Measurements from ENCODE around the gene LTB4R.
"Not testable (repeated sequence)": the region's sequence is repeated elsewhere in the genome, so short reads cannot be mapped to it uniquely, and the experiment has no call there.

The LTB4R gene

DNA sequence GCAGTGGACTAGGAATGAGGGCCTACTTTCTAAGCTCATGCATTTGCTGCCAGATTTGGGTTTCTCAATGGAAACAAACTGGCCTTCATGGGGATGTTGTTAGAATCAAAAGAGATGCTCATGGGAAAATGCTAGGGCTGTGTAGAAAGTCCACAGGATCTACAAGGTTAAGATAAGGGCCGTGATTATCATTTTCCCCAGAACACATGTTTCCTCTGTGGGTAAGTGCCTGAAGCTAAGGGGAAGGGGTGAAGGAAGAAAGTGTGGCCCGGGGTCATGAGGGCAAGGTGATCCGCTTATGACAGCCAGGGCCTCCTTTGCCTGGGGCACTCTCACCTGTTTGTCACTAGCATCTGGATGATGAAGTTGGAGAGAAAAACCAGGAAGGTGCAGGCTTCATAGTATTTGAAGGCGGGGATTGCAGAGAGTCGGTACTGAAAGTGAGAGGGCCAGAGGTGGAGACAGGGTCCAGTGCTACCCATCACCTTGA, 13.8 kb downstream of the LTB4R start:
- DNase-seq, result no peak

DNA sequence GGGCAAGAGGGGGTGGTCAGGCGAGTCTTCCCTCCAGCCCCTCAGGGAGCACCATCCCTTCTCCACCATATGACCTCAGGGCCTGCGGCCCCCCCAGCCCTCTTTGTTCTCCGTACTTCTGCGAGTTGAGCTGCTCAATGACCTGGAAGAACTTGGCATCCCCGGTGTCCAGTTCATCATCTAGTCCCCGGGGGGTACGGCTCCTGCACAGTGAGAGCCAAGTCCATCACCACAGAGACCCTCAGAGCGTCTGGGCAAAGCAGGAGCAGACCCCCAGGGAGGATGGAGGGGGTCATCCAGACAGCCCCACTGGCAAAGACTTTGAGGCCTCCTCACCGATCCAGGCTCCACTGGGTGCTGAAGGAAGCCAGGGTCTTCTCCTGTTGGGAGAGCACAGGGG, 14.7 kb downstream of the LTB4R start:
- no peak for DNase-seq

DNA sequence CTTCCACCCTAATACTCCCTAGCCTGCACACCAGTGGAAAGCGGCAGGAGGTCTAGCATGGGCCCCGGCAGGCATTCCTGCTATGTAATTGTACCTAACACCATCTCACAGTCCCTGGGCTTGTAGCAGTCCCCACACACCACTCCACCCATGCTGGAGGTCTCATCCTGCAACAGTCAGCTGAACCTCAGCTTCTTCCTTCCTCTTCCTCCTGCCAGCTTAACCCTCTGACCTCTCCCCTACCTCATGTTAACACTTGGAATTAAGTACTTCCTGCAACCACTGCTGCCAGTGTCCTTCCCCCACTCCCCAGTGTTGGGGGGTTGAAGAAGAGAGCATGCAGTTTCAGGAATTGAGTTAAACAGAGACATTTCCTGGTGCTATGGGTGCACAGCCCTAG, 16.0 kb downstream of the LTB4R start:
- DNase-seq, result no peak

DNA sequence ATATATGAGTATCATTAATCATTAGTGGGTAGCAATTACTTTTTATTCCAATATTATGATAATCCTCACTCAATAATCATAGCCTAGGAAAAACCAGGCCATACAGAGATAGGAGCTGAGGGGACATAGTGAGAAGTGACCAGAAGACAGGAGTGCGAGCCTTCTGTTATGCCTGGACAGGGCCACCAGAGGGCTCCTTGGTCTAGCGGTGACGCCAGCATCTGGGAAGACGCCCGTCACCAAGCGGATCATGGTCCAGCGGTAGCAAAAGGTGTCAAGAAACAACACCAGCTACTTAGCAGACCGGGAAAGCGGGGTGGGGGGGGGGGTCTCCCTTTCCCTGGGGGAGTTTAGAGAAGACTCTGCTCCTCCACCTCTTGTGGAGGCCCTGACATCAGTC, 16.6 kb downstream of the LTB4R start:
- DNase-seq, result not testable (repeated sequence)

DNA sequence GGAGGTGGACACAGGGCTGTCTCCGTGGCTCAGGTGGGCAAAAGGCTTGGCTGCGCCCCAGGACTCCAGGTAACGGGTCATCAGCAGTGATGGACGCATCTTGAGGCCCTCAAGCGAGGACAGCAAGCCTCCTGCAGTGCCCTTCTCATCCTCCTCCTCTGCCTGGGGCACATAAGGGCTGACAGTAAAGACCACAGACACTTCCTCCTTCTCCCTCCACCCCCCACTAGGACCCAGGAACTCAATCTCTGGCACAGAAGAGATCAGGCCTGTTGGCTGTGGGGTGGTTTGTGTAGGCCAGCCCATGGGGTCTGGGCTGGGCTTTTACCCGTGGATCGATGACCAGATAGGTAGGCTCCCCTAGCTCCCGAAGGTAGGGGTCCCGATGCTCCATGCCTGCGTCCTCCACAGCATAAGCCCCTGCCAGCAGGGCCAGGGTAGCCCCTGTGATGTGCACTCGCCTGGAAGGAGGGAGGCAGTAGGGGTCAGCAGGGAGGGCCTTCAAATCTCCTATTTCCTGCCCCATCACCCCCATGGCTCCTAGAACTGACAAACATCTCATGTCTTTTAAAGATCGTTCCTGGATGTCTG, 17.9 kb downstream of the LTB4R start:
- DNase-seq, result no peak

DNA sequence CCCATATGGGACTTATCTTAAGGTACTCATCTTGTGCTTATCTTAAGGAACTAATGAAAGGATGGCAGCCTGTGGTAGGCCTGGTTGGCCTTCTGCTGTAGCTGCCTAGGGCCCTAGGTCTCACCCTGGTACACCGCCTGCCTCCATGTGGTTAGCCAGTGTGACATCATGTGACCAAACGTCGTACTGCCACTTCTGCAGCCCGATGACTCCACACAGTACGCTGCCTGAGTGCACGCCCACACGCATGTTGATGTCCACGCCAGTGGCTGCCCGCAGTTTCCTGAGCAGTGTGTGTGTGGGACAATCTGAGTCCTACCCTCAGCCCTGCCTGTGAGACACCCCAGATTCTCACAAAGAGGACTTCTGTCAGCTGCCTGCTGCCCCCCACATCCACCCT, 18.4 kb downstream of the LTB4R start:
- DNase-seq, result no peak

DNA sequence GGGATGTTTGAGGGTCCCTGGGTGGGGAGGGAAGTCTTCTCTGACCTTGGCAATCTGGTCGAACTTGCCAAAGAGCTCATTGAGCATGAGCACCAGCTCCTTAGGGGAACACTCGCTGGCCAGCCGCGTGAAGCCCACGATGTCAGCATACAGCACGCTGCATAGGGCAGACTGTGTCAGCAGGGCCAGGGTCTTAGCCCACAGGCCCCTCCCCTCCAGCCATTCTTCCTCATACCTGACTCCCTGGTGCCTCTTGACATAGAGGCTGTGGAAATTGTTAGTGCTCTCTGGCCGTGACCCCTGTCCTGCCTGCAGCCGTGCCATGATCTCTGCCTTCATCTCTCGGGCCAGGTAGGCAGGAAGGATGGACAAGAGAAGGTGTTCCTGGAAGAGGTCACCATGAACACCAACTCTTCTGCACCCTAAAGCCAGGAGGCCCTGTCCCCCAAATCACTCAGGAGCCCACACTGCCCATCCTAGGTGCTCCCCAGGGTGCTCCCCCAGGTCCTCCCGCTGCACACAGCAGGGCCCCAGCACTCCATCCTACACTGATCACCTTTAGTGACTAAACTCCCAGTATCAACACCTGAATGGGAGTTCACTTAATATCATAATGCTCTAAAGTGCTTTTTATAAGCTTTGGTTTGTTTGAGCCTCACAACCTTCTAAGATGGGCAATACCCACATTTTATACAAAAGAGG, 19.8 kb downstream of the LTB4R start:
- no peak for DNase-seq

DNA sequence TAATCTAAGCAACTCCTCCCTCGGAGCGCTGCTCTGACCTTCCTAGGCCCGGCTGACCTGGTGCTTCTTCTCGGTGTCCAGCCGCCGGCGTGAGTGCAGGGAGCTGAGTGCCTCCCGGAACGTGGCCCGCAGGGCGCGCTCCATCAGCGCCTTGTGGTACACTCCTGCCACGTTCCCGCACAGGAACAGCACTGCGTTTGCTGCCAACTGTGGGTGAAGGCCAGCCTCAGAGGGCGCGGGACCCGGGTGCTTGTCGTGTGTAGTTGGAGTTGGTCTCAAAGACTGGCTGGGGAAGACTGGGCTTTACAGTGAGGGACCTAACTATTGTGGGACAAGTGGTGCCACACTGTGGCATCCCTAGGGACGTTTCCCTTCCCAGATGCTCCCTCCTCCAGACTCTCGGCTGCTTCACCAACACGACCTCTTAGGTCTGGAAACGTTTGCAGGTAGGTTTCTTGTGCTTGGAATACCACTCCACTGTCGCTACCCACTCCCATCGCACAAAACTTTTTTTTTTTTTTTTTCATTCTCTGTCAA, 20.5 kb downstream of the LTB4R start:
- no peak for DNase-seq

DNA sequence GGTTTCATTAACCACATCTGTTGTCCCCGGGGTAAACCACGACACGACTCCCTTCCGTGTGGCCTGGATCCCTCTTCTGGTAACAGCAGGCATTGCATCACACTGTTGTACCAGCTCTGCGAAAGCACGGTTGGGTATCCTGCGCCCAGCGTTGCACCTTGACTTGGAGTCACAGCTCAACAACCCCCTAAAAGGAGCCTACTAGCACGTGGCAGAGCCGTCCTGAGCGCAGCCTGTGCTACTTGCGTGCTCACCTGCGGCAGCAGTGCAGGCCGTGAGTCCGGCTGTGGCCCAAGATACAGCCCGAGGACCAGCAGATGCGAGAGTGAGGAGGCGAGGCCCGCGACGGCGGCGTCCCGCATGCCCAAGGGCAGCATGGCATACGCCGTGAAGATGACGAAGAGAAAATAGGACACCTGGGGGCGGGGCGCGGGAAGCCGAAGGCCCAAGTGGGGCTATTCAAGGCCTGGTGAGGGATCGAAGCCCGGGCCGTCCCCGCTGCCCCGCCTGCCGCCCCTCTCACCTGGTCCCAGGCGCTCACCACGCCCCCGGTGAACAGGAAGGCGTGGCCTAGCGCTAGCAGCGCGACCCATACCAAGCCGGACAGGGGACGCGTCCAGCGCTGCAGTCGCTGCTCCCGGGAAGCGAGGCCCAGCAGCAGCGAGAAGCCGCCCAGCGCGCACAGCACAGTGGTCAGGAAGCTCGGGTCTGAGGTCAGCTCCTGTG, 21.1 kb downstream of the LTB4R start:
- DNase-seq, result peak; percentile 68

DNA sequence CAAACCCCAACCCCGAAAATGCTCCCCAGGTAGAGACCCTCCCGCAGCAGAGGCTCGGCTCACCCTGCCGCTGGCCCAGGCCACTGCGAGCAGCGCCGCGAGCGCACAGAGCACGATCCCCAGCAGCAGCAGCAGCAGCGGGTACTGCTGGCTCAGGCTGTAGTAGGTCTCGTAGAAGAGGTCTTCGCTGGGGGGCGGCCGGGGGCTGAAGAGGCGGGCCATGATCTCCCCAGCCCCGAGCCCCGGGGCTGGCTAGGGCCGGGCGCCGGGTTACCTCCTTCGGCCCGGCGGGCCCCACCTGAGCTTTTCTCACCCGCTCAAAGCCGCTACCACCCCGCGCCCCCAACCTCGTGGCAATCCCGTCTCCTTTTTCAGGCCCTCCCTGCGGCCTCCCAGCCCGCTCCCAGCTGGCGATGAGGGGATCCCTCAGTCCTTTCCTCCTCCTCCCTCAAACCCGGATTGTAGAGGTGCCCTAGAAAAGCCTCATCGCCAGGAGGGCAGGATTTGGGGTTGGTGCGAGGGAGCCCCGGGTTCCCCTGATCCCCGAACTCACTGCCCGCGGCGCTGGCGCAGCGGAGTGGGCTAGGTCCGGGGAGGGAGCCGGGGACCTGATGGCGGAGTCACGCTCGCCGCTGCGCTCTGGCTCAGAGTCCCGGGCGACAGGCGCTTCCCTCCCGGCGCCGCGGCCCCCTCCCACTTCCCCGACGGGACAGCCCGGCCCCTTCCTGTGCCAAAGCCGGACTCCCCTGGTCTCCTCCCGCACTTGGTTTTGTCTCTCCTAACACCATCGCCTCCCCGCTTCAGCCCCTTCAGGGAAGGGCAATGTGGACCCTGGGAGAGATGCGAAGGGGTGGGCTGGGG, 23.4 kb downstream of the LTB4R start, which contains the start of gene ADCY4:
TSS of gene ADCY4 (minus strand) at position 641 of the 861 bp plus-strand sequence. CDS start at position 222, 419 bp downstream.
- no peak for DNase-seq

DNA sequence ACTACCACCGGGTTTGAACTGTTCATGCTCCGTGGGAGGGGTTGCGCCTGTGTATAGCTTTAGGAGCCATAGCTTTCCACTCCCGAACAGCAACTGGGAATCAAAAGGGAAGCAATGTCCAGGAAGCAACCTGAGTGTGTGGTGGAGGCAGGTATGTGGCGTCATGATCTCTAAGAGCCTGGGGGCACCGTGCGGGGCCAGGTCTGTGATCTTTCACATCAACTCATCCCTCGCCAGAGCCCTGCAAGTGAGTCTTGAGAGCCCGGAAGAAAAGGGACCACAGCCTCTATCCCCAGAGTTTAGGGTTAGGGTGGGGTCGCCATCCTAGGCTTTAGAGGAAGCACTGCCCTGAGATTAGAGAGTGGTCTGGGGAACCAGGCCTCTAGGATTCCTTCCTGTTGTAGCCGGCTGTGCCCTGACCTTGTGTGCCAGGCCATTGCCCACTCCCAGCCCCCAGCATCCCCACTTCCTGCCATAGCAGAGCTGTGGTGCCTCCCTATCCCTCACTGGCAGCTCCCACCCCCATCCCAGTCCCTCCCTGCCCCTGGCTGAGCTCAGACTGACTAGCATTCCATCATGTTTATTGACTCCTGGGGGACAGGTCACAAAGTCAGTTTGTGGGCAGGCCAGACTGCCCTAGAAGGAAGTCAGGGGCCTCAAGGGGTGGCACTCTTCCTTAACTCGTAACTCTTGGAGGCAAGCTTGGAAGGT, 24.3 kb downstream of the LTB4R start:
- DNase-seq, result no peak

DNA sequence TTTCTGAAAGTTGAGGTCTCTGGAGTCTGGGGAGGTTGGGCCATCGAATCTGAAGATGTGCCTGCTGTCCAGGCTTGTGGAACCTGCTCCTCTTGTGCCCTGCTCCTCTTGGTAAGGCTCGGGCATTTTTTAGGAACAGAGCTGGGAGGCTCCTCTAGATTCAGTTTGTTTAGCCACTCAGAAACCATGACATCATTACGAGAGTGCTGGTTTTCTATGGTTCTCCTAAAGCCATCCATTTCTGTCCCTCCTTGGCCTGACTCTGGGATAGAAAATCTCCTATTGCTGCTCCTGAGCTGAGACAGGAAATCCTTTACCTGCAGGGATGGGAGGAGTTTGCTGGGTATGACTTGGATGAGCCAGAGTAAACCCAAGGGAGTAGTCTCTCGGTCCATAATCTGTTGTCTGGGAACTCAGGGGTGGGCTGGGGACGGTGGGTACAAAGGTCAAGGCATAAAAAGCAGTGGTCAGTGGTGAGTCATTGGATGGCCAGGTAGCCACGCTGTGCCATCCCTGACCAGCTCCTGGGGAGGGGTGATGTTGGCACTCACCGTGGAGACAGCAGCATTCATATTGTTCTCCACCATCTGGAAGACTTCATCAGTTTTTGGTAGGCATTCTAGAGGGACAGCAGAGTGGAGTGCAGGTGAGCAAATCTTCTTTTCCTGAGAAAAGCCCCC, 26.0 kb downstream of the LTB4R start:
- DNase-seq, result no peak

DNA sequence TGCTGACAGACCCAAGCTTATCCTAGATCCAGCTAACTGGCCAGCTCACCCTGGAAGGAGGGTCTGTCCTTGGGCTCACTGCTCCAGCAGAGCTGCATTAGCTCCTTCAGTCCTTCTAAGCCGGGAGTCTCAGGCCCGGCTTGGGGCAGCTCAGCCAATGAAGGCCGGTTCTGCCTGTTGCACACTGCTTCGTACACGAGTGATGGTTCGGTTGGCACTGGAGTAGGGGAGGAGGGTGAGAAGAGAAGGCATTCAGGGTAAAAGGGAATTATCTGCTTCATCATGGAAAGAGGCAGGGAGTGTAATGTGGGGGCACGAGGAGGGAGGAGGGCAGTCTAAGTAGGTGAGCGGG, 26.5 kb downstream of the LTB4R start:
- DNase-seq, result no peak

DNA sequence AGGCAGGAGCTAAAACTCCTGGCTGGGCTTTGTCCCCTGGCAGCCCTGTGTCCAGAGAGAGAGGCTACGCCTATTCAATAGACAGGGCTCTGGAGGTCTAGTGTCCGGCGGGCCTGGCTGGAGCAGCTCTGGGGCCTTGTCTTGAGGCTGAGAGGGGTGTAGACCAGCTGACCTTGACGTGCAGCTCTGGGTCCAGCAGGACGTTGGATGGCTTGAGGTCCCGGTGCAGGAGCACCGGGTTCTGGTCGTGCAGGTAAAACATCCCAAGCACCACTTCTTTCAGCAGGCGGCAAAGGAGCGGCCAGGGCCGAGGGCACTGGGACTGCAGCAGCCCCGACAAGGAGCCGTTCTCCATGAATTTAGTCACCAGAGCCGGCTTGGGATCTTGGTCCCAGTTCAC, 27.5 kb downstream of the LTB4R start:
- DNase-seq, result no peak

DNA sequence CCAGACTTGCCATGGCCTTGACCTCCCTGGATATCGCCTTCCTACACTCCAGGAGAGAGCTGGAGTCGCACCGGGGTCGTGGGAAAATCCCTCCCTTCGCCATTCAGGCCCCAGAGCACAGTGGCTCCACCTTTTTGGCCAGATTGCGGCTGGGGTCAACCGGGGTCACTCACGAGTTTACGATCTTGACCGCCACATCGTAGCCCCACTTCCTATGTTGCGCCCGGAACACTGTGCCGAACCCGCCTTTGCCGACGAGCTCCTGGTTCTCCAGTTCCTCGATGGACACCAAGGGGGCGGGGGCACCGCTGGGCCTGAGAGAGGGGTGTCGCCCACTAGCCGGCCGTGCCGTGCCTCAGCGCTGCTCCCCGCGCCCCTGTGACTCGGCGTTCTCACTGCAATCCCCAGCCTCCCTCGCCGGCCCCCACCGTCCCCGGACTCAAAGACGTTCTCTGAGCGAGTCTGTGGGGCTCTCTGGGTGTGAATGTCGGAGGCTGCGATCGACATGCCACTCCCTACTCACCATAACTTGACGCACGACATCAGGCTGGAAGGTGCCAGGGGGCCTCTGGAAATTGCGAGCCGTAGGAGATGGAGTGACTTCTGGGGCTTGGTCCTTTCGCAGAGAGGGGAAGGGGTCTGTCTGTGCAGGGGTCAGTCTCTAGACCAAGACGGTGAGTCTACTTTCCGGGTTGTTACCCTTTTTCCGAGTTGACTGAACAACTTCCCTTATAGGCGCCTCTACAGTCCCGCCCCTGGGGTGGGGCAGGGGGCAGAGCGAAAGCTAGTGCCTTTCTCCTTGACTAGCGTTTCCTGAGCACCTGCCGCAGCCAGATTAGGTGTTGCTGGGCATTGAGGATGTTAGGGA, 28.2 kb downstream of the LTB4R start, which contains the start of gene RIPK3:
TSS of gene RIPK3 (minus strand) at position 708 of the 868 bp plus-strand sequence. CDS start at position 543, 165 bp downstream.
- DNase-seq, result no peak

DNA sequence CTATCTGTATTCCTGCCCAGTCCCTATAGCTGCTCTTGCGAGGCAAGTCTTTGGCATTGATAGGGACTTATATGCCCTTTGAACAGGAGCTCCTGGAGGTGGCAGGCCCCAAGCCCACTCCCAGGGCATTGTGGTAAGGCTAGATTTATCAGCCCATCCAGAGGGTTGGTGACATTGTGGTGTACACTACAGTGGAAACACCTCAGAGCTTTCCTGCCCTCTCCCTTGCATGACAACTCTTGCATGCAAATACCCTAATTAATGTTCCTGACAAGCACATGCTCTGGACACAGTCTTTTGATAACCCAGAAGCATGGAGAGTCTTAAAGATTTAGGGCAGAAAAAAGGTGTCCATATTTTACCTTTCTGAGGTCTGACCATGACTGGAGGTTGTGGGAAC, 29.3 kb downstream of the LTB4R start:
- DNase-seq, result no peak

DNA sequence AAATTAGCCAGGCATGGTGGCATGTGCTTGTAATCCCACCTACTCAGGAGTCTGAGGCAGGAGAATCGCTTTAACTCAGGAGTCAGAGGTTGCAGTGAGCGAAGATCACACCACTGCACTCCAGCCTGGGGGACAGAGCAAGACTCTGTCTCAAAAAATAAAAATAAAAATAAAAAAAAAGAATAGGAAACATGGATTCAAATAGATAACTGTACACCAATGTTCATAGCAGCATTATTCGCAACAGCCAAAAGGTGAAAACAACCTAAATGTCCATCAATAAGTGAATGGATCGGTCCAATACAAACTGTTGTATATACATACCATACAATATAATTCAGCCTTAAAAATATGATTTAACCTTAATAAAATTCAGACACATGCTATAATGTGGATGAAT, 31.6 kb downstream of the LTB4R start:
- DNase-seq, result no peak

DNA sequence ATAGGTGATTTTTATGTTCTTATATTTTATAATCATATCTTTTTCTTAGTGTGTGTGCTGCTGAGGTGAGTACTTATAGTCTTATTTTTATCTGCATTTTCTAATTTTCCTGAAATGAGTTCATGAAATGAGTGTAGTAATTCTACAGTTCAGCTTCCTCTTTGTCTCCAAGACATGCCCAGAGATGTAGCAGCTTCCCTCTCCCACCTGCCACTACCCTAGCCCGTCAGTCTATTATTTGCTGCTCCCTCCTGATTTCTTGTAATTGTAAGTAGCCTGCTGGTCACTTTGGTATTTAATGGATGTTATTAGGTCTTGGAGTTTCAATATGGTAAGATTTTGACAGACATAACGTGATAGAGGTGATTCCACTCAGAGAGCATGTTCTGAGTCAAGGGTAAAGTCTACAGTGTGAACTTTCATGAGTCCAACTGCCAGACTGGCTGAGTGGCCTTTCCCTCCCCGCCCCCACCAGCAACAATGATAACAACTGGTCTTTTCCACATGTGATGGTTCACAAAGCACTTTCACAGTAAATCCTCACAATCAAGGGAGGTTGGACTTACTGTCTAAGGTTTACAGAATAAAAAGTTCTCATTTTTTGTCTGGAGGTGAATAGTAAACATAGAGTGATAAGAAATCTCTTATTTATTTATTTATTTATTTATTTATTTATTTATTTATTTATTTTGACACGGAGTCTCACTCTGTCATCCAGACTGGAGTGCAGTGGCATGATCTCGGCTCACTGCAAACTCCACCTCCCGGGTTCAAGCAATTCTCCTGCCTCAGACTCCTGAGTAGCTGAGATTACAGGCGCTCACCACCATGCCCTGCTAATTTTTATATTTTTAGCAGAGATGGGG, 32.7 kb downstream of the LTB4R start:
- DNase-seq, result no peak

DNA sequence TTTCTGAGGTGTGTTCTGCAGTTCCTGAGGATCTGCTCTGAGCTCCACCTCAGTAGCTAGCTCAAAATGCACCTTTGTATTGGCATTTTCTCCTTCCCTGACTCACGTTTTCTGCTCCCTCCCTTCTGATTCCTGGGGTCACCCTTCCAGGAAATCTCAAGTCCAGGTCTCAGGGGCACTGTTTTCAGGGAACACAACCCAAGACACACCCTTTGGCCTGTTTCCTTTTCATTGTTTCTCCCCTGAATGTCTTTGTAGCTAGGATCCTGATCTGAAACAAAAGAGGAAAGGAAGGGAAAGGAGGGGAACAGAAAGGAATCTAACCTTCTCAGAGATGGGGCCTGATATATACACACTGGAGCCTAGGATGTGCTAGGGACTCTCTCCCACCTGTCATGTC, 35.8 kb downstream of the LTB4R start:
- no peak for DNase-seq

Measured in right forelimb (tissue), 1 donor.